OCI-LY1 (cell line): ENCODE measurements around the gene SLX4IP.

Source experiments
- H2AFZ ChIP-seq: fragments of 200-600 bp; sonication (generic), shearing (Covaris generic); 2 replicates; pipeline ENCODE4 v1.6.0; 2014; ENCODE audit warnings: antibody characterized with exemption, mild to moderate bottlenecking, low read length
- H3F3A ChIP-seq: fragments of 200-600 bp; sonication (generic), shearing (Covaris generic); 2 replicates; pipeline ENCODE4 v1.6.0; 2014; ENCODE audit warnings: mild to moderate bottlenecking, antibody characterized with exemption, low read length, moderate library complexity; ENCODE audit not compliant: insufficient read depth
- H3K27ac ChIP-seq: fragments of 200-600 bp; sonication (generic); 2 replicates; pipeline ENCODE4 v1.5.1; 2014; ENCODE audit warnings: low read length, mixed run types, mild to moderate bottlenecking, low read depth; ENCODE audit not compliant: poor library complexity, severe bottlenecking
- H3K27me3 ChIP-seq: fragments of 200-600 bp; sonication (generic); 2 replicates; pipeline ENCODE4 v1.6.0; 2014; ENCODE audit warnings: antibody characterized with exemption, mild to moderate bottlenecking, low read length, moderate library complexity; ENCODE audit not compliant: insufficient read depth
- H3K36me3 ChIP-seq: fragments of 200-600 bp; sonication (generic); 2 replicates; pipeline ENCODE4 v1.6.1; 2014; ENCODE audit warnings: mild to moderate bottlenecking, antibody characterized with exemption, low read length, moderate library complexity, mixed read lengths; ENCODE audit not compliant: insufficient read depth
- H3K4me1 ChIP-seq: fragments of 200-600 bp; sonication (generic); 2 replicates; pipeline ENCODE4 v1.5.1; 2014; ENCODE audit warnings: mild to moderate bottlenecking, low read length, moderate library complexity; ENCODE audit not compliant: insufficient read depth, severe bottlenecking
- H3K4me2 ChIP-seq: fragments of 200-600 bp; sonication (generic), shearing (Covaris generic); 2 replicates; pipeline ENCODE4 v1.6.1; 2014; ENCODE audit warnings: low read length
- H3K4me3 ChIP-seq: fragments of 200-600 bp; sonication (generic); 2 replicates; pipeline ENCODE4 v1.5.1; 2014; ENCODE audit warnings: low read length, low read depth, mild to moderate bottlenecking, mixed read lengths; ENCODE audit not compliant: poor library complexity, severe bottlenecking
- H3K79me2 ChIP-seq: fragments of 200-600 bp; shearing (Covaris generic); 2 replicates; pipeline ENCODE4 v1.6.1; 2016; ENCODE audit warnings: mixed run types, low read length, mixed read lengths; ENCODE audit not compliant: insufficient read depth
- H3K9ac ChIP-seq: fragments of 200-600 bp; sonication (generic), shearing (Covaris generic); 2 replicates; pipeline ENCODE4 v1.6.1; 2014; ENCODE audit warnings: mild to moderate bottlenecking, low read length, mixed read lengths
- H3K9me2 ChIP-seq: fragments of 200-600 bp; sonication (generic), shearing (Covaris generic); 2 replicates; pipeline ENCODE4 v1.6.1; 2014; ENCODE audit warnings: low read depth, mild to moderate bottlenecking, low read length, mixed read lengths
- H3K9me3 ChIP-seq: fragments of 200-600 bp; shearing (Covaris generic); 2 replicates; pipeline ENCODE4 v1.6.1; 2014; ENCODE audit warnings: low read length, mixed read lengths
- H4K20me1 ChIP-seq: fragments of 200-600 bp; sonication (generic), shearing (Covaris generic); 2 replicates; pipeline ENCODE4 v1.6.0; 2016; ENCODE audit warnings: mild to moderate bottlenecking, low read length; ENCODE audit not compliant: insufficient read depth
- CTCF ChIP-seq: fragments of 200-600 bp; sonication (generic), shearing (Covaris generic); IDR thresholded peaks from 2 replicates; pipeline ENCODE4 v1.5.1; 2017; ENCODE audit warnings: mild to moderate bottlenecking, antibody characterized with exemption, low read length, moderate library complexity, mixed read lengths
- EZH2 ChIP-seq: fragments of 200-600 bp; sonication (generic), shearing (Covaris generic); IDR thresholded peaks from 2 replicates; pipeline ENCODE4 v1.8.0; 2017; ENCODE audit warnings: borderline replicate concordance, mixed run types, mild to moderate bottlenecking, antibody characterized with exemption, low read length, moderate library complexity, mixed read lengths

Gene SLX4IP

GRCh38 chr20:10649797-10650160 is 214.7 kb downstream of the SLX4IP start:
- H3K79me2 ChIP-seq: no peaks in the 10 kb centered on the region
- H3K36me3 ChIP-seq: no peaks in the 10 kb centered on the region
- H3K9ac ChIP-seq: no peak overlapping the region
- H4K20me1 ChIP-seq: no peaks in the 10 kb centered on the region
- H3K27me3 ChIP-seq: no peaks in the 10 kb centered on the region
- H3K9me2 ChIP-seq: no peaks in the 10 kb centered on the region
- no peaks in the 10 kb centered on the region for H3K9me3 ChIP-seq
- H3K27ac ChIP-seq: no peak overlapping the region
- no peak overlapping the region for H3K4me3 ChIP-seq
- no peak for TF ChIP-seq EZH2
- TF ChIP-seq CTCF: no peak
- no peak overlapping the region for H3K4me2 ChIP-seq
- H3K4me1 ChIP-seq: no peaks in the 10 kb centered on the region
- H2AFZ ChIP-seq: no peak overlapping the region
- no peaks in the 10 kb centered on the region for H3F3A ChIP-seq

DNA sequence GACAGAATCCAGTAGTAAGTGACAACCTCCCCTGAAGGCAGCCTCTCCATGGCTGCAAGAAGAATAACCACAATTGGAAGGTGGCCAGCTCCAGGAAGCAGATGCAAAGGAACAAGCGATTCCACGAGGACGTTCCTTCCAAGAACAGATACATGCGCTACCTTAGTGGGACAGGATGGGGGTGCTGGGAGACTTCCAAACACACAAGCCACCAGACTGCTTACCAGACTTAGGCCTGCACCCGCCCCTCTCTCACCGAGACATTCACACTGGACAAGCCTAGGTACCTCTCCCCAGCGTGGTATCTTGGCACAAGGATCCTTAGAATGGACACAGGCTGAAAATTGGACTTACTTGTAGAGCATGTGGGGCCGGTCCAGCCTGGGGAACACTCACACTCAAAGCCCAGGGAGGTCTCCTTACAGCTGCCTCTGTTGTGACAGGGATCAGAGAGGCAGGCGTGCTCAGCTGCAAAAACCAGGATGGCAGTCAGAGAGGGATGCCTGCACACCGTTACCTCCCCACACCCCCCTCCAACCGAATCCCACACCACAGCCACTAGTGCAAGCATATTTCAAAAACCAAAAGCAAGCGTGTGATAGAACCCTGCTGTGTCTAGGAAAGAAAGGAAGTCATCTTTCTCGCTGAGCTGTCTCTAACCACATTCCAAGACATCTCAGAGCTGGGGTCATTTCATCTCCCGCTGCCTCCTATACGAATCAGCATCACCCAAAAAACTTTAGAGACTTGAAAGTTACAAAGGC is 216.3 kb downstream of the SLX4IP start:
- H3K4me1 ChIP-seq: no peaks in the 10 kb centered on the region
- no peak for TF ChIP-seq EZH2
- no peak for TF ChIP-seq CTCF
- no peak overlapping the region for H3K27ac ChIP-seq

GRCh38 chr20:10652185-10652584 is 217.1 kb downstream of the SLX4IP start:
- no peak overlapping the region for H3K9ac ChIP-seq
- H3K36me3 ChIP-seq: no peaks in the 10 kb centered on the region
- no peaks in the 10 kb centered on the region for H3K9me3 ChIP-seq
- H3K4me3 ChIP-seq: no peak overlapping the region
- no peaks in the 10 kb centered on the region for H4K20me1 ChIP-seq
- no peaks in the 10 kb centered on the region for H3K4me1 ChIP-seq
- H3K9me2 ChIP-seq: no peaks in the 10 kb centered on the region
- H3K79me2 ChIP-seq: no peaks in the 10 kb centered on the region
- H3K27ac ChIP-seq: no peak overlapping the region
- H3K4me2 ChIP-seq: no peak overlapping the region
- H2AFZ ChIP-seq: no peak overlapping the region
- TF ChIP-seq EZH2: no peak
- TF ChIP-seq CTCF: no peak
- H3K27me3 ChIP-seq: no peaks in the 10 kb centered on the region
- H3F3A ChIP-seq: no peaks in the 10 kb centered on the region

More for the DNA sequence above, 216.3 kb downstream of the SLX4IP start:
- Histone ChIP-seq H4K20me1 (no peaks in the 10 kb centered on the region), H3K27me3 (no peaks in the 10 kb centered on the region), H3F3A (no peaks in the 10 kb centered on the region), H3K79me2 (no peaks in the 10 kb centered on the region), H3K4me2 (no peak overlapping the region), H3K4me3 (no peak overlapping the region), H2AFZ (no peak overlapping the region), H3K9me2 (no peaks in the 10 kb centered on the region), H3K9me3 (no peaks in the 10 kb centered on the region), H3K9ac (no peak overlapping the region), H3K36me3 (no peaks in the 10 kb centered on the region)
